OCI-LY7 (cell line): Measurements from ENCODE around the gene DNMT3A.

Experiments
- CTCF ChIP-seq: fragments of 200-600 bp; sonication (generic); conservative IDR thresholded peaks from 2 replicates; pipeline ENCODE4 v1.5.1; 2014; ENCODE audit warnings: mild to moderate bottlenecking, antibody characterized with exemption, low read length, moderate library complexity, mixed read lengths
- EZH2phosphoT487 ChIP-seq: fragments of 200-600 bp; sonication (generic); IDR thresholded peaks from 2 replicates; pipeline ENCODE4 v1.6.1; 2018; ENCODE audit warnings: low read depth, borderline replicate concordance, mild to moderate bottlenecking, mixed run types, antibody characterized with exemption, low read length, moderate library complexity, mixed read lengths

DNA sequence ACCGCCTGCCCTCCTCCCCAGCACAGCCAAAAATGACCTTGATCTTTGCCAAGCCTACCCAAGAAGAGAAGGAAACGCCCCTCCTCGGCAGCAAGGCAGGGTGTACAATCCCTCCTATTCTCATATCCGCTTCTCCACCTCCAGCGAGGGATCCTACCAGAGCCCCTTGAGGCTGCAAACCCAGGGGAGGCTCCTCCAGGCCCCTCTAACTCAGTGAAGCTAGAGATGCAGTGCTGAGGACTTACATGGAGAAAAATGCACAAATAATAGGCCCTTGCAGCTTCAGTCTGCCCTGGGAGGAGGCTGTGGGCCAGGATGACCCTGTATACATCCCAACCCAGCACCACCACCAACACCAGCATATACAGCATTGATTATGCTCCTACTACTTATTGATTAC, 126.5 kb downstream of the DNMT3A start:
- TF ChIP-seq CTCF (no peak), EZH2phosphoT487 (no peak)
